Cerebellar cortex (tissue), 1 donor: ENCODE data around the gene GCN1.
A peak's percentile ranks its signal among the peaks of the same experiment; 100 is the strongest.
"Not testable (repeated sequence)": the region's sequence is repeated elsewhere in the genome, so short reads cannot be mapped to it uniquely, and the experiment has no call there.

ENCODE experiments used
- DNase-seq: peaks from one replicate; pipeline ENCODE4 v3.0.0-alpha.2; 2015; ENCODE audit warnings: low spot score

The GCN1 gene

DNA sequence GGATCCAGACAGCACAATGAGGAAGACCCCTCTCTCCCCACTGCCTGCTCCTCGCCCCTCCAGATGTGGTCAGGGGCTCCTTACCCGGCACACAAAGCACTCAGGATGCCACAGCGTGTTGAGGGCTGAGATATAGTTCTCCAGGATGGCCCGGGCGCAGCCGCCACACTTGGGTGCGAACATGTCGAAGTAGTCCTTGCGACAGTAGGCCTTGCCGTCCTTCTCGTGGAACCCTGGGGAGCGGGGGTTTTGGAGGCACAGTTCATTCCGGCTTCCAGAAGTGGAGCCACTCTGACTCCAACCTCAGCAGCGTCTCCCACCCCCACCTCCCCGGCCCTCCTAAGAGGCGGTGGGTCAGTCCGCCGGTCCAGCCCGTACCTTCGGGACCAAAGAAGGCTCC, 19.2 kb upstream of the GCN1 start:
- DNase-seq = no peak

DNA sequence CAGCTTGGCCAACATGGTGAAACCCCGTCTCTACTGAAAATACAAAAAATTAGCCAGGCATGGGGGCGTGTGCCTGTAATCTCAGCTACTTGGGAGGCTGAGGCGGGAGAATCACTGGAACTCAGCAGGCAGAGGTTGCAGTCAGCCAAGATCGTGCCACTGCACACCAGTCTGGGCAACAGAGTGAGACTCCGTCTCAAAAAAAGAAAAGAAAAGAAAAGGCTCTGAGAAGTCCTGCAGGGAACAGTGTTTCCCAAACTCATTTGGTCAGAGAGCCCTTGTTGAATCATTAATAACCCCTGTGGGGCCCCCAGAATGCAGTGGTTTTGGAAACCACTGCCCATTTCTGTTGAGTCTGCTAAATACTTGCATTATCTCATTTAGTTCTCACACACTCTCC, 18.7 kb upstream of the GCN1 start:
- DNase-seq = not testable (repeated sequence)

DNA sequence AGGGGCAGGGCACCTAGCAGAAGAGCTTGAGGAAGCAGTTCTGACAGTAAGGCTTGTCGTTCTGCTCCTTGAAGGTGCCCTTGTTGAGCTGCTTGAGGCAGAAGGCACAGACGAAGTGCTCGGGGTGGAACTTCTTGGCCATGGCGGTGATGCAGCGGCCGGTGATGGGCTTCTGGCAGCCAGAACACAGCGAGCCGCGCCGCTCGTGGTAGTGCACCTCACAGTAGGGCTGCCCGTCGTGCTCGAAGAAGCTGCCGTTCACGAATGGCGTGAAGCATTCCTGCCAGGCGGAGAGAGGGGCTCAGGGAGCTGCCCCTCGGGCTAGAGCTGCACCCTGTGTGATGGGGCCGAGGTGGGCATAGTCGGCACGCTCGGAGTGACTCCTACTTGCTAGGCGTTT, 17.8 kb upstream of the GCN1 start:
- DNase-seq = no peak

DNA sequence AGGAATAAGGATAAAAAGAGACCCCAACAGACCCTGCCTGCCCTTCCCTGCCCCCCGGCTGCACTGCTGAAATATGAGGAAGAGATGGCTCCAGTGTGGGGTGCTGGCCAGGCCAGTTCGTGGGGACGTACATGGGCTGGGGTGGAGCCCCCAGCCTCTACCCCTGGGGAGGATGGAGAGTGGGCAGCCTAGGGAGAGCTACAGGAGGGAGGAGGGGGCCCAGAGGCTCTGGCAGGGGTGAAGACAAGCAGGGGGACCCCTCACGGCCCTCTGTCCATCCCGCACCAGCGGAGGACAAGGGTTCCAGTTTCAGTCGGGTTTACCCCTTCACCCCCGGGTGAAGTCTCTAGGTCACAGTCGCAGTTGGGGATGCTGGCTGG, 17.4 kb upstream of the GCN1 start:
- DNase-seq = no peak

DNA sequence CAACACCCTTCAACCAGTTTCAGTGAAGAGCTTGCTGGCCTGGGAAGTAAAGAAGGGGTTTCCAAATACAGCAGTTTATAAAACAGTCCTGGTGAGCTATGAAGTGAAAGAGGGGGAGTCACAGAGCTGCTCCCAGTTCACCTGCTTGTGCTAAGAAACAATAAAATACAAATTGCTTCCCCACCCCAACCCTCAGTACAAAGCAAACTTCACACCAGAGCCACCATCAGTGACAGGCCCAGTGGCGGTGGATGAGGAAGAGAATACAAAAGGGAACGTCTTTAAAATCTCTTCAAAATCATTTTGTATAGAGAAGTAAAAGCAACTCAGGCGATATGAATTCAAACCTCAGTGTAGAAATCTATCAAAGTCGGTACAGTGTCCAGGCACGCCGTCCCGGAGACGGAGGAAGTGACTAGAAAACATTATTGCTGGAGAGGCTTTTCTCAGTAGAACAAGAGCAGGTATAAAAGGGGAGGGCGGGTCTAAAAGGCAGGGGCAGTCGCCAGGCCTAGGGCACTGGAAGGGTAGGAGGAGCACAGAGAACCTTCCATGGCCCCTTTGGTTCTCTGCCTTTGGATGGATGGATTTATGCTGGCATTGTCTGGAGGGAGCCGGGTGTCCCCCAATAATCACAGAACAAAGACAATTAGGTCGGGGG, 16.9 kb upstream of the GCN1 start:
- no peak for DNase-seq

DNA sequence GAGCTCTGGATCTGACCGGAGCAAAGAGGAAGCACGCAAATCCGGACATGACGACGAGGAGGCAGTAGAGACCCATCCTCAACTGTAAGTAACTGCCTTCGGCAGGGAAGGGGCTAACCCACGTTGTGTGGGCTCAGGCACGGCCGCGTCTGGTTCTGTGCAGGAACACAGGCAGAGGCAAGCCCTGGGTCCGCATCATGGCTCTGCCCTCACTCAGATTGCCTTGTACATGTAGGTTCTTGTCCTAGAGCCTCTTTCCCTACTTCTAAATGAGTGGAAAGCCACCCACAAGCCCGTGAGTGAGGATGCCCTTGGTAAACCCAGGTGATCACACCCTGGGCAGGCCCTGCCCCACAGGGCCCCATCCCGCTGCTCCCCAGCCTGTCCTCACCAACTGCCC, 15.3 kb upstream of the GCN1 start:
- DNase-seq = no peak

DNA sequence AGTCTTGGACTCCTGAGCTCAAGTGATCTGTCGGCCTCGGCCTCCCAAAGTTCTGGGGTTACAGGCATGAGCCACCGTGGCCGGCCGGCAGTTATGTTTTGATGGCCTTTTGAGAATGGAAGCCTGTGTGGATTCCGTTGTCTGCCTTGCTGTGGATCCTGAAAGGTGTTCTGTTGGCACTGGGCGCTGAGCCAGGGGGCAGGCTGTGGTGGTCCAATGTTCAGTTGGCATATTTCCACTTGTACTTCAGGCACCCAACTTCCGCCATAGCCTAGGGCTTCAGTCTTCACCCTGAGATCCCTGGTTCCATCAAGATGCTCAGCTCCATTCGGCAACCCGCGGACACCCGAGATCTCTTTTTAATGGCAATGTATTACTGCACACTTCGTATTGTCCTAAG, 12.7 kb upstream of the GCN1 start:
- no peak for DNase-seq

DNA sequence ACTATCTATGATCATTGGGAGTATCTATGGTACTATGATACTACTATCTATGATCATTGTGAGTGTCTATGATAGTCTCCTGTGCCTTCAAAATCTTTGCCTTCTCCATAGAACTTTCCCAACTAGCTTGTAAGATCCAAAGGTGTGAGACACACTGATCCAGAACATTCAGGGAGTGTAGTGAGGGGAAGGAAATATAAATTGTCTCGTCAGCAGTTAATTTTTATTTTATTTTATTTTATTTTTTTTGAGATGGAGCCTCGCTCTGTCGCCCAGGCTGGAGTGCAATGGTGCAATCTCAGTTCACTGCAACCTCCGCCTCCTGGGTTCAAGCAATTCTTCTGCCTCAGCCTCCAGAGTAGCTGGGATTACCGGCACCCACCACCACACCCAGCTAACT, 12.3 kb upstream of the GCN1 start:
- DNase-seq = not testable (repeated sequence)

DNA sequence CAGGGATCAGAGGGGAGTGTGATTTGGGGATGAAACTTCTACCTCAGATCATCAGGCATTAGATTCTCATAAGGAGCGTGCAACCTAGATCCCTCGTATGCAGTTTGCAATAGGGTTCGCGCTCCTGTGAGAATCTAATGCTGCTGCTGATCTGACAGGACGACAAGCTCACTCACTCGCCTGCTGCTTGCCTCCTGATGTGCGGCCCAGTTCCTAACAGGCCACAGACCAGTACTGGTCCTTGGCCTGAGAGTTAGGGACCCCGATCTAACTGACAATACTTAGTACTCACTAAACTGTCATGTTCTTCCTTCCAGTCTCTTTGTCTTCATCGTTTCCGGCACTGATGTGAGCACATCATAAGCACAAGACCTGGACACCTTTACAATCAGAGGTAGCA, 11.7 kb upstream of the GCN1 start:
- no peak for DNase-seq

DNA sequence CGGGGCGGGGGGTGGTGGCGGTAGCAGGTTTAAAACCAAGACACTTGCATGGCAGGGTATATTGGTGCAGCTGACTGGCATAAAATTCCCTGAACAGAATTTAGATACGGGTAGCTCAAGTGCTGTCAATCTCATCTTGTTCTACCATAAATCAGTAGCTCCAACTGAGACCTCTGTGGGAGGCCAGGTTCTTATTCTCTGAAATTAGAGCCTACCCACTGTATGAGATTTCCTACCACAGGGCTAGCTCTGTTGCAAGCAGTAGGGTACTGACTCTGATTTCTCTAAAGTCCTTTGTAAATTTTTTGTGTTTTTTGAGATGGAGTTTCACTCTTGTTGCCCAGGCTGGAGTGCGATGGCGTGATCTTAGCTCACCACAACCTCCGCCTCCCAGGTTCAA, 9.7 kb upstream of the GCN1 start:
- DNase-seq = no peak

DNA sequence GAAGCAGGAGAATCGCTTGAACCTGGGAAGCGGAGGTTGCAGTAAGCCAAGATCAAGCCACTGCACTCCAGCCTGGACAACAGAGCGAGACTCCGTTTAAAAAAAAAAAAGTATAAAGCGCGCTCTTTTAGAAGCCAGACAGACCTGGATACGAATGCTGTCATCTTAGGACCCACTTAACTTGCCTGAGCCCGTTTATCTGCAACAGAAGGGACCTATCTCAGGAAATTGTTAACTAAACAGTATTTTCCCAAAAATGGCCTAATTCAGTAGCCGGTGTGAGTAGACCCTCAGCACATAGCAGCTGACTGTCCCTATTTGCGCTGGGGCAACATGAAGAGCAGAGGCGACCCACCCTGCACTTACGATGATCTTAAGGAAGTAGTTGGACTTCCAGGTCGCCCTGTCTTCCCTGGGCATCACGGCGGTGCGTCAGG, 5.9 kb upstream of the GCN1 start:
- DNase-seq = no peak

DNA sequence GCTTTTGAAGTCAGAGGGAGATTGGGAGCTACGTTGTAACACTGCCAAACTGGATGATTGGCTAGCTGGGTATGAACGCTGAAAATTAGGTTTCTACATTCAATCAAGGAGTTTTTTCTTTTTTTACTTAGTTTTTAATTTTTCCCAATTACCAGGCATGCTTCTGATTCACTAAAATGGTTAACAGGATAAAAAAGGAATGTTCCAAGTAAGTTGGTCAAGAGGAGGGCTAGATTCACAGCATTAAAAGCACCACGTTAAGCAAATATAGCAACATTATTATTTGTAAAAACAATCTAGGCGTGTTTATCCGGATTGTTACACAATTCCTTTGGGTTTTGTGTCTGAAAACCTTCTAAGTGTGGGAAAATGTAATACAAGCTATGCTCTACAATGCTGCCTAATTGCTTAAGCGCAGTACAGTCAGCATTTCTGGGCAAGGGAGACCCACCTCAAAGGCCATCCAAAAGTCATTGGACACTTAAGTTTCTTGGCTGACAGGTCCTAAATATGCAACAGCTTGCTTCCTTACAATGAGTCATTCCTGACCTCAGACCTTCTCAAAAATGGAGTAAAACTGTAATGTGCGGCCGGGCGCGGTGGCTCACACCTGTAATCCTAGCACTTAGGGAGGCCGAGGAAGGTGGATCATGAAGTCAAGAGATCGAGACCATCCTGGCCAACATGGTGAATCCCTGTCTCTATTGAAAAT, 5.2 kb upstream of the GCN1 start:
- no peak for DNase-seq

DNA sequence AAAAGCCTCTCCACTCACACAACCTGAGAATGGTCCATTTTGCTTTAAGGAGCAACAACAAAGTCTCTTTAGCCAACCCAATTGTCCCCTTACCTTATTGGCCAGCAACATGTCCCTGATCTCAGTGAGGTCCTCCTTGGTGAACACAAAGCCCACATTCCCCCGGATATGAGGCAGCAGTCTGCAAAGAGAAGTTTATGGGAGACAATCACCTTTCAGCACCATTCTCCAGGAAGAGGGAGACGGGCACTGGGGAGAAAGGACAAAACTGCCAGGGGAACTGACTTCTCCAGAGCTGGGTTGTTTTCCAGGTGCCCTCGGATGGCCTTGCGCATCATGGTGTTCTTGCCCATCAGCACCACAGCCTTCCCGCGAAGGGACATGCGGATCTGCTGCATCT, 4.5 kb upstream of the GCN1 start:
- DNase-seq = no peak

DNA sequence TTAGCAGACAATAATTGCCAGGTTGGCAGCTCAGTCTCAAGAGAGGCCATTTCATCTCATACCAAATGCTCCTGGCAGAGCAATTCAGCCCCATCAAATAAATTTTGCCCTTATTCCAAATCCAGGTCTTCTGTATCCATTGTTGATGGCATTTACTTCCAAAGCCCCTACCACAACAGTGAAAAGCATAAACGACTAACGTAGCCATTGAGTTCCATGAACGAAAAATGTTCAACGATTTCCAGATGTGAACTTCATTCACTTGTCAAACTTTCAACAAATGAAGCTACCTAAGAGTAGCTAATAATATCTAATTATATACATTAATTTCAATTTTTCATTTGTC, 3.0 kb upstream of the GCN1 start:
- DNase-seq = no peak

DNA sequence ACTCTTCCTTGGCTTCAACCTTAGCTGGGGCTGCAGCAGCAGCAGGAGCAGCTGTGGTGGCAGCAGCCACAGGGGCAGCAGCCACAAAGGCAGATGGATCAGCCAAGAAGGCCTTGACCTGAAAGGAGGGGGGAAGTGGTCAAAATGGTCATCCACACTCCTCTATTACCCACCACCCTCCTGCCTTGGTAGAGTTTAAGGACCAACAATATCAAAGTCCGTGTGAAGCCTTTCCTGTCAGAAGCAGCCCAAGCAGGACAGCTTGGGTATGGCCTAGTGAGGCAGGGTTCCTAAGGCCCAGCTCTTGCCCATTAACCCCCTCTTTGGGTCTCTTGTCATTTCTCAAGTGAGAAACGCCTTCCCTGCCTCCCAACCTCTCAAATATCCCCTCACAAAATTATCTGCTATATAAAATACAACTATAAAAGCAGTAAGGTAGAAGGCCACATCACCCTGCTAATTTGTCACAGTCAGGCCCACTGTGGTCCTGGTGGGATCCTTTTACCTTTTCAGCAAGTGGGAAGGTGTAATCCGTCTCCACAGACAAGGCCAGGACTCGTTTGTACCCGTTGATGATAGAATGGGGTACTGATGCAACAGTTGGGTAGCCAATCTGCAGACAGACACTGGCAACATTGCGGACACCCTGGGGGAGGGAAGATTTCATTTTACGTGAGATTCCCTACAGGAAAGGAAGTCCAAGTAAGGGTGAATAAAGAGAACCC, 2.5 kb upstream of the GCN1 start:
- peak; percentile 54 for DNase-seq

DNA sequence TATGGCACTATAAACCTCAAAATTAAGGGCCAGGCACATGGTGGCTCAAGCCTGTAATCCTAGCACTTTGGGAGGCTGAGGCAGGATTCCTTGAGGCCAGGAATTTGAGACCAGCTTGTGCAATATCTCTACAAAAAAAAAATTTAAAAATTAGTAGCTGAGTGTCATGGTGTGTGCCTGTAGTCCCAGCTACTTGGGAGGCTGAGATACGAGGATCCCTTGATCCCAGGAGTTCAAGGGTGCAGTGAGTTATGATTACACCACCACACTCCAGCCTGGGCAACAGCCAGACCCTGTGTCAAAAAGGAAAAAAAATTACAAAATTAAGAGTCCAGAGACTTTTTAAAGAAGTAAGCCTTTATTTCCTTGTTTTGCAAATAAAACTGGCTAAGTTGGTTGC, 1.8 kb upstream of the GCN1 start:
- no peak for DNase-seq

DNA sequence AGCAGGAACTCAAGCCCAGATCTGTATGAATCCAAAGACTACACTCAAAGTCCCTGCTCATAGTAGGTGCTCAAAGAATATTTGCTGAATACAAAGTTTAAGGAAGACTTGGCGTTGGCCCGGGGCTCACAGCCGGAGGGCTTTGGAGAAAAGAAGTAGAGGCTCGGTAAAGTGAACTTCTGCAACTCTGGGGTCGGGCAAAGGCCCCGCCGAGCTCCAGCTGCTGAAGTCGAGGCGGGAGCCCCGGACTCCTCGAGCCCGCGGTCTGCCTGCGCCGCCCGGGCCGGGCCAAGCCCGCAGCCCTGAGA, 335 bp downstream of the GCN1 start:
- no peak for DNase-seq

DNA sequence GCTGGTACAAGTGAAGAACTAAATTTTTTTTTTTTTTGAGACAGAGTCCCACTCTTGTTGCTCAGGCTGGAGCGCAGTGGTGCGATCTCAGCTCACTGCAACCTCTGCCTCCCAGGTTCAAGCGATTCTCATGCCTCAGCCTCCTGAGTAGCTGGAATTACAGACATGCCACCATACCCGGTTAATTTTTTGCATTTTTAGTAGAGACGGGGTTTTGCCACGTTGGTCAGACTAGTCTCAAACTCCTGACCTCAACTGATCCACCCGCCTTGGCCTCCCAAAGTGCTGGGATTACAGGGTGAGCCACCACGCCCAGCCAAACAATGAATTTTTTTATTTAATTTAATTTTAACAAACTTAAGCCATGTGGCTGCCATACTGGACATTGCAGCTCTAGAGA, 1.2 kb downstream of the GCN1 start:
- not testable (repeated sequence) for DNase-seq

DNA sequence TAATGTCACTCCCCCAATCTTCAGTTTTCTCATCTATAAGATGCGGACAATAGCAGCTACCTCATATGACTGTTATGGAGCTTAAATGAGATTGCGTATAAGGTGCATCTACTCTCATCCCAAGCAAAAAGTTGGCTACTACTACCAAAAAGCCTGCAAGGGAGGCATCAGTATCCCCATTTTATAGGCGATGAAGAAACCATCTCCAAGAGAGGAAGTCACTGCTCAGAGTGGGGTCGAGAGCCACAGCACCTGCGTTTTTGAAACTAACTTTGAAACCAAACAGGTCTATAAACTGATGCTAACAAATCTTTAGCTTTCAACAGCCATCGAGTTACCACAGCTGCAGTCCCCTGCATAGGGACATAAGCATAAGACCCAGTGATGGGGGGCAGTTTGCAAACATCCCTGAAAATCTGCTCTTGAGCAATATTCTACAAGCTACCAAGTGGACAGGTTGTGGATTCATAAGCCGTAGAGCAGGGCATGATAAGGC, 3.5 kb downstream of the GCN1 start:
- DNase-seq = no peak

DNA sequence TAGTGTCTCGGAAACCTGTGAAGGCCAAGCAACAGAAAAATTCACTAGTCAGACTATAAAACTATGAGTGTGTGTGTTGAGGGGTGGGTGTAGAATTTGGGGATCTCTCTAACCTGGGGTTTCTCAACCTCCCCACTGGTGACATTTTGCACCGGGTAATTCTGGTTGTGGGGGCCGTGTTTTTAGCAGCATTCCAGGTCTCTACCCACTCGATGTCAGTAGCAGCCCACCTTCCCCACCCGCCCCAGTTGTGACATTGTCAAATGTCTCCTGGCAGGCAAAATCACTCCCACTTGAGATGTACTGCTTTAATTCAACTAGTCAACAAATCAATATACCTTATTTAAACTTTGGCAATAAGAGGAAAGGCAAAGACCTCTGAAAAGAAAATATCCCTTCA, 4.1 kb downstream of the GCN1 start:
- no peak for DNase-seq

DNA sequence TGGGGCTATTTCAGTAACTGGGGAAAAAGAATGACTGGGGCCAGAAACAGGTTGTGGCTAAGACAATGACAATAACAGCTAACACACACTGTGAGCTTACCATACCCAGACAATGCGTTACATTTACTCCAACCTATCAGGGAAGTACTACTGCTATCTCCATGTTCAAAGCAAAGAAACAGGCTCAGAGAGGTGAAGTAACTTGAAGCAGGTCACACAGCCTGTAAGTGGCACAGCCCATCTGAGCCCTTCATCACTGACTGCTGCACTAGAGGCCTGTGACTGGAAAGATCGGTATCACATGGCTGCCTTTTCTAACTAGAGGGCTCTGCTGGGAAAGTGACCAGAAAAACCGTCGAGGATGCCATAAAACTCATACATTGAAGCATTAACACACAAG, 7.9 kb downstream of the GCN1 start:
- DNase-seq = no peak

DNA sequence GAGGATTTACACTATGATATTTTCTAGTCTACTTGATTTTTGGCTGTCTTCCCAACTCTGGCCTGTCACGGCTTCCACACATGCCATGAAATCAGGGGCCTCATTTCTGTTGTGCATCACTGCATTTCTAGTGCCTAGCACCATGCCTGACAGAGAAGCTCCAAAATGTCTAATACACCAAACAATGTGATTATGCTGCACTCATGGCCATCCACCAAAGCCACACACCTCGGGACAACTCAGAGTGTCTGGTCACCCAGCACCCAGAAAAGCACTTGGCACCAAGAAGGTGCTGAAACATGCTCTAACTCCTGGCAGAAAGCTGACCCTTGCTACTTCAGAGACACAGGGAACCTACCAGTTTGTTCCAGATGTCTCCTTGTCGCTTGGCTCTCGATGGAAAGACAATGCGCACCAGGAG, 11.3 kb downstream of the GCN1 start:
- DNase-seq = no peak

DNA sequence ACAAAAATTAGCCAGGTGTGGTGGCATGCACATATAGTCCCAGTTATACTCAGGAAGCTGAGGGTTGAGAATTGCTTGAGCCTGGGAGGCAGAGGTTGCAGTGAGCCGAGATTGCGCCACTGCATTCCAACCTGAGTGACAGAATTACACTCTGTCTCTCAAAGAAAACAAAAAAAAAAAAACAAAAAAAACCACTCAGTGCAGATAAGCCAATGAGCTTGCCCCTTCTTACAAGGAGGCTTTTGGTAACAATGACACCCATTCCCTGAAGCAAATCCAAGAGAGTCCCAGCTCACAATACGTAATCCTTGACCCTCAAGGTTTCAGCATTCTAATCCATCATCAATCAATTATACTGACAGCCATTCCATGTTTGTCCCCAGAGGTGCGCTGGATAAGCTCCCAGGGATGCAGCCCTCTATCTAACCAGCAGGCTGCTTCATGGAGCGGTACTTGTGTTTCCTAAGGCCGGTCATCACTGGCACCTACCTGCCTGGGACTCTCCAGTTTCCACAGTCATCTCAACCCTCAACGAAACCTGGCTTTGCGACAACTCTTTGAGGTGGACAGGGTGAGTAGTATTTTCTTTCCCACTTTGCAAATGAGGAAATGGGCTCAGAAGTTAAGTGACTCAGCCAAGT, 12.4 kb downstream of the GCN1 start:
- no peak for DNase-seq
